Hematopoietic multipotent progenitor cell (in vitro differentiated cells): Measurements from ENCODE around the gene PXDC1. TPM values are rescaled to one million over a fixed set of nuclear protein-coding genes. Genes with fewer than 3 reads are reported as not detected.
"Not testable (repeated sequence)": the region's sequence is repeated elsewhere in the genome, so short reads cannot be mapped to it uniquely, and the experiment has no call there.

Experiments used
- DNase-seq, 3 donors: peaks; one replicate each; pipeline ENCODE4 v3.0.0-alpha.2; 2011 to 2015; ENCODE audit warnings: low read depth in 2 of 3, low spot score in 2 of 3
- small RNA-seq: library from RNA; depleted of rRNA; stranded (forward); fragments of <200 nt; gene quantifications from one replicate; pipeline ENCODE3, GENCODE V24; 2012
- total RNA-seq: library from RNA; depleted of rRNA; stranded (reverse); fragments of >200 nt; gene quantifications from one replicate; pipeline ENCODE4 v1.2.3, GENCODE V29; 2012

PXDC1 gene
- total RNA-seq, 1 donor, result 7.3 TPM

- no peak for DNase-seq
Measured at GRCh38 chr6:3687847-3688246, 63.7 kb downstream of the PXDC1 start.

DNA sequence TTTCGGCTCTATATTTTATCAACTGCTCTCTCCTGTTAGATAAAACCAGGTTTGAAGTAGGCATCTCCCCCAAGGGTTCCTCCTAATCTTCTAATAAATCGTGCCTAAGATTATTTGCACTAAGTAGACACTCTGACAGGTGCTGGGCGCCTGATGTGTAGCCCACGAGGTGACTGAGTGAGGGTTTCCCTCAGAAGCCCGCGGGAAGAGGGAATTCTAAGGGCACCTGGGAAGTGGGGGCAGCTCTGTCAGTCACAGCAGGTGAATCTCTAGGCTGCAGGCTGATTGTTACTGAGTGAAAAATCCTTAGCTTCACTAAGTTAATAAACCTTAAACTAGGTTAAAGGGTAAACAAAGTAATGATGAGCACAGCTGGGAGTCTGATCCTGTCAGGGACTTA lies 68.2 kb downstream of the PXDC1 start:
- DNase-seq, result no peak

GRCh38 chr6:3678946-3679345 lies 72.6 kb downstream of the PXDC1 start:
- DNase-seq, result no peak

DNA sequence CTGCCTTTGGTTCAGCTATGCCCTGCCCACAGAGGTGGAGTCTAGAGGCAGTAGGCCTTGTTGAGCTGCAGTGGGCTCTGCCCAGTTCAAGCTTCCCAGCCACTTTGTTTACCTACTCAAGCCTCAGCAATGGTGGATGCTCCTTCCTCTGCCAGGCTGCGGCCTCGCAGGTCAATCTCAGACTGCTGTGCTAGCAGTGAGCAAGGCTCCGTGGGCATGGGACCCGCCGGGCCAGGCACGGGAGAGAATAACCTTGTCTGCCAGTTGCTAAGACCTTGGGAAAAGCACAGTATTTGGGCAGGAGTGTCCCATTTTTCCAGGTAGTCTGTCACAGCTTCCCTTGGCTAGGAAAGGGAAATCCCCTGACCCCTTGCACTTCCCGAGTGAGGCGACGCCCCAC lies 73.8 kb downstream of the PXDC1 start:
- not testable (repeated sequence) for DNase-seq

DNA sequence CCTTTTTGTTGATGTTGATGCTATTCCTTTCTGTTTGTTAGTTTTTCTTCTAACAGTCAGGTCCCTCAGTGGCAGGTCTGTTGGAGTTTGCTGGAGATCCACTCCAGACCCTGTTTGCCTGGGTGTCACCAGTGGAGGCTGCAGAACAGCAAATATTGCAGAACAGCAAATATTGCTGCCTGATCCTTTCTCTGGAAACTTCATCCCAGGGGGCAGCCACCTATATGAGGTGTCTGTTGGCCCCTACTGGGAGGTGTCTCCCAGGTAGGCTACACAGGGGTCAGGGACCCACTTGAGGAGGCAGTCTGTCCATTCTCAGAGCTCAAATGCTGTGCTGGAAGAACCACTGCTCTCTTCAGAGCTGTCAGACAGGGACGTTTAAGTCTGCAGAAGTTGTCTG lies 74.2 kb downstream of the PXDC1 start:
- DNase-seq, result not testable (repeated sequence)

Small RNA genes lying within 50 kb of the gene (small RNA-seq; reads per million reads assigned to genes)
- not detected for gene AL033523.1

Other genes starting within 250 kb of the PXDC1 start
- gene FAM50B, start 97.7 kb upstream of the PXDC1 start, total RNA-seq, result 23.2 TPM